Astrocyte (in vitro differentiated cells and primary cell): ENCODE results near the gene ADNP. TPM values are rescaled to one million over a fixed set of nuclear protein-coding genes. Genes with fewer than 3 reads are reported as not detected.

Experiments
- DNase-seq: peaks from one replicate; pipeline ENCODE4 v3.0.0-alpha.2; 2010; ENCODE audit warnings: low read depth
- FAIRE-seq: peaks from 2 replicates; lab custom pipeline; 2011; peaks lifted over from hg19 to GRCh38; lab: Jason Lieb, UNC
- H2AFZ ChIP-seq: 2 replicates; pipeline ENCODE4 v1.6.0; 2012; ENCODE audit warnings: low read depth, low read length, inconsistent platforms
- H3K27ac ChIP-seq: 2 replicates; pipeline ENCODE4 v1.5.1; 2011; ENCODE audit warnings: low read depth, low read length, inconsistent platforms
- H3K27me3 ChIP-seq: 2 replicates; pipeline ENCODE4 v1.6.0; 2011; ENCODE audit warnings: low read length, inconsistent platforms; ENCODE audit not compliant: insufficient read depth
- H3K36me3 ChIP-seq: 2 replicates; pipeline ENCODE4 v1.5.1; 2011; ENCODE audit warnings: low read length, inconsistent platforms; ENCODE audit not compliant: insufficient read depth
- H3K4me1 ChIP-seq: 2 replicates; pipeline ENCODE4 v1.5.1; 2011; ENCODE audit warnings: low read length, inconsistent platforms; ENCODE audit not compliant: insufficient read depth
- H3K4me2 ChIP-seq: 2 replicates; pipeline ENCODE4 v1.6.0; 2012; ENCODE audit warnings: low read length, inconsistent platforms
- H3K4me3 ChIP-seq: 2 replicates; pipeline ENCODE4 v1.5.1; 2011; ENCODE audit warnings: low read depth, mild to moderate bottlenecking, low read length, inconsistent platforms; ENCODE audit not compliant: insufficient read depth
- H3K79me2 ChIP-seq: 2 replicates; pipeline ENCODE4 v1.6.0; 2012; ENCODE audit warnings: mild to moderate bottlenecking, low read length, inconsistent platforms; ENCODE audit not compliant: insufficient read depth
- H3K9ac ChIP-seq: 2 replicates; pipeline ENCODE4 v1.6.0; 2012; ENCODE audit warnings: mild to moderate bottlenecking, low read length, inconsistent platforms
- H3K9me3 ChIP-seq: 2 replicates; pipeline ENCODE4 v1.5.1; 2012; ENCODE audit warnings: low read depth, mild to moderate bottlenecking, low read length, inconsistent platforms; ENCODE audit not compliant: insufficient read depth
- H4K20me1 ChIP-seq: 2 replicates; pipeline ENCODE4 v1.6.0; 2012; ENCODE audit warnings: low read length, inconsistent platforms; ENCODE audit not compliant: insufficient read depth
- H3K27ac Mint-ChIP-seq: one replicate; pipeline ENCODE4 v1.8.0; 2021; ENCODE audit warnings: mild to moderate bottlenecking, mixed read lengths; ENCODE audit not compliant: unreplicated experiment
- H3K27me3 Mint-ChIP-seq: one replicate; pipeline ENCODE4 v1.8.0; 2021; ENCODE audit warnings: low read depth, mixed read lengths; ENCODE audit not compliant: unreplicated experiment
- H3K36me3 Mint-ChIP-seq: one replicate; pipeline ENCODE4 v1.8.0; 2021; ENCODE audit warnings: low read depth, mixed read lengths; ENCODE audit not compliant: unreplicated experiment
- H3K4me1 Mint-ChIP-seq: one replicate; pipeline ENCODE4 v1.8.0; 2021; ENCODE audit warnings: low read depth, mixed read lengths; ENCODE audit not compliant: unreplicated experiment
- H3K4me3 Mint-ChIP-seq: one replicate; pipeline ENCODE4 v1.8.0; 2021; ENCODE audit warnings: mild to moderate bottlenecking, moderate library complexity, mixed read lengths; ENCODE audit not compliant: unreplicated experiment
- H3K9me3 Mint-ChIP-seq: one replicate; pipeline ENCODE4 v1.8.0; 2021; ENCODE audit warnings: mild to moderate bottlenecking, mixed read lengths; ENCODE audit not compliant: unreplicated experiment
- CTCF ChIP-seq: IDR thresholded peaks from 2 replicates; pipeline ENCODE4 v1.5.1; 2011; ENCODE audit warnings: low read depth, mild to moderate bottlenecking, inconsistent platforms, low read length, moderate library complexity; ENCODE audit not compliant: insufficient read depth
- EZH2 ChIP-seq: IDR thresholded peaks from 2 replicates; pipeline ENCODE4 v1.6.1; 2012; ENCODE audit warnings: mild to moderate bottlenecking, low read length, inconsistent platforms; ENCODE audit not compliant: insufficient read depth
- total RNA-seq: library from RNA; stranded (reverse); gene quantifications from 2 replicates; pipeline ENCODE4 v1.2.1, GENCODE V29; 2021

Gene ADNP
- total RNA-seq, 1 donor from 2014 or later = 72.1 TPM

GRCh38 chr20:50928469-50928868, 2.8 kb downstream of the ADNP start:
- Mint-ChIP-seq H3K9me3 (no peaks in the 10 kb centered on the region), H3K4me3 (peak overlapping the region; percentile 98), H3K27ac (no peak overlapping the region), H3K36me3 (peaks cover 9% of the 10 kb centered on the region), H3K4me1 (peaks cover 30% of the 10 kb centered on the region), H3K27me3 (no peaks in the 10 kb centered on the region)
- Histone ChIP-seq H3K27ac (no peak overlapping the region), H2AFZ (no peak overlapping the region), H3K36me3 (peaks cover 35% of the 10 kb centered on the region), H3K27me3 (no peaks in the 10 kb centered on the region), H3K4me3 (peak overlapping the region; percentile 89), H3K4me1 (peaks cover 21% of the 10 kb centered on the region), H3K79me2 (peaks cover 74% of the 10 kb centered on the region), H4K20me1 (peaks cover 62% of the 10 kb centered on the region), H3K4me2 (peak overlapping the region; percentile 92), H3K9me3 (no peaks in the 10 kb centered on the region), H3K9ac (no peak overlapping the region)
- no peak for FAIRE-seq
- TF ChIP-seq CTCF = no peak
- no peak for TF ChIP-seq EZH2
- DNase-seq = no peak

GRCh38 chr20:50926530-50926929, 4.7 kb downstream of the ADNP start:
- Mint-ChIP-seq H3K4me1 (peaks cover 22% of the 10 kb centered on the region), H3K4me3 (no peak overlapping the region), H3K9me3 (no peaks in the 10 kb centered on the region), H3K27ac (no peak overlapping the region), H3K27me3 (no peaks in the 10 kb centered on the region), H3K36me3 (peaks cover 14% of the 10 kb centered on the region)
- H3K36me3 ChIP-seq = peaks cover 30% of the 10 kb centered on the region
- no peak overlapping the region for H3K27ac ChIP-seq
- H3K4me3 ChIP-seq = no peak overlapping the region
- TF ChIP-seq EZH2 = no peak
- TF ChIP-seq CTCF = no peak
- H4K20me1 ChIP-seq = peaks cover 81% of the 10 kb centered on the region
- no peaks in the 10 kb centered on the region for H3K9me3 ChIP-seq
- peaks cover 17% of the 10 kb centered on the region for H3K4me1 ChIP-seq
- H3K9ac ChIP-seq = no peak overlapping the region
- H3K79me2 ChIP-seq = peaks cover 93% of the 10 kb centered on the region
- no peak for DNase-seq
- H2AFZ ChIP-seq = no peak overlapping the region
- no peak overlapping the region for H3K4me2 ChIP-seq
- no peaks in the 10 kb centered on the region for H3K27me3 ChIP-seq
- no peak for FAIRE-seq

GRCh38 chr20:50924261-50924920, 6.8 kb downstream of the ADNP start:
- Mint-ChIP-seq H3K9me3 (no peaks in the 10 kb centered on the region), H3K27me3 (no peaks in the 10 kb centered on the region), H3K36me3 (peaks cover 13% of the 10 kb centered on the region), H3K4me1 (peaks cover 27% of the 10 kb centered on the region), H3K4me3 (no peak overlapping the region), H3K27ac (peak overlapping the region; percentile 12)
- H3K79me2 ChIP-seq = peaks cover 100% of the 10 kb centered on the region
- H3K27me3 ChIP-seq = no peaks in the 10 kb centered on the region
- peaks cover 96% of the 10 kb centered on the region for H4K20me1 ChIP-seq
- H3K36me3 ChIP-seq = peaks cover 30% of the 10 kb centered on the region
- no peak overlapping the region for H3K9ac ChIP-seq
- H3K27ac ChIP-seq = no peak overlapping the region
- no peak for TF ChIP-seq EZH2
- no peak for TF ChIP-seq CTCF
- no peak for FAIRE-seq
- DNase-seq = no peak
- no peaks in the 10 kb centered on the region for H3K9me3 ChIP-seq
- no peak overlapping the region for H3K4me3 ChIP-seq
- H3K4me1 ChIP-seq = peaks cover 17% of the 10 kb centered on the region
- no peak overlapping the region for H3K4me2 ChIP-seq
- H2AFZ ChIP-seq = no peak overlapping the region
